ENCODE measurements around the gene ZNF674. TPM values are rescaled to one million over a fixed set of nuclear protein-coding genes. Genes with fewer than 3 reads are reported as not detected.
"Not testable (repeated sequence)": the region's sequence is repeated elsewhere in the genome, so short reads cannot be mapped to it uniquely, and the experiment has no call there.

ZNF674 gene
- total RNA-seq, 1 experiment from 2014 or later = 1.6 TPM

DNA sequence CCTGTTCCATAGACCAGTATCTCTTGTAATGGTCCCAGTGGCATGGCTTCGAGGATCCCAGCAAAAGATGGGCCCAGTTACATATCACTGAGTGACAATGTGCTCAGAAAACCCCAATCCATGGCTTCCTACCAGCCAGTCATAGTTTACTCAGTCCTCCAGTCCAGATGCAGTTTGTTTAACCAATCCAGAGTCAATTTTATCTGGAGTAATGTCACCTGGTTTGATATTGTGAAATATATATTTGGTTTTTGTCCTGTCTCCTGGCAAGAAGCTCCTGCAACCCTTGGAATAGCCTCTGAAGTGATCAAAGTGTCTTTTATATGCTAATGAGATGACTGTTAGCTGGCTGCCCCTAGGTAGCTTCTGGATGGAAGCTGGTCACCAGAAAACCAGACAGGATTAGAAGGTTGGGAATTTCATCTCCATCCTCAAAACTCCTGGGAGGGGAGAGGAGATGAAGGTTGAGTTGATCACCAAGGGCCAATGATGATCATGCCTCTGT, 14.8 kb downstream of the ZNF674 start:
- not testable (repeated sequence) for H3K79me2 ChIP-seq (ENCODE audit: low read length); H4K20me1 ChIP-seq (ENCODE audit: insufficient read depth, low read depth, low read length); H3K9me2 ChIP-seq (replicated peaks; ENCODE audit: insufficient read depth, low read length)

DNA sequence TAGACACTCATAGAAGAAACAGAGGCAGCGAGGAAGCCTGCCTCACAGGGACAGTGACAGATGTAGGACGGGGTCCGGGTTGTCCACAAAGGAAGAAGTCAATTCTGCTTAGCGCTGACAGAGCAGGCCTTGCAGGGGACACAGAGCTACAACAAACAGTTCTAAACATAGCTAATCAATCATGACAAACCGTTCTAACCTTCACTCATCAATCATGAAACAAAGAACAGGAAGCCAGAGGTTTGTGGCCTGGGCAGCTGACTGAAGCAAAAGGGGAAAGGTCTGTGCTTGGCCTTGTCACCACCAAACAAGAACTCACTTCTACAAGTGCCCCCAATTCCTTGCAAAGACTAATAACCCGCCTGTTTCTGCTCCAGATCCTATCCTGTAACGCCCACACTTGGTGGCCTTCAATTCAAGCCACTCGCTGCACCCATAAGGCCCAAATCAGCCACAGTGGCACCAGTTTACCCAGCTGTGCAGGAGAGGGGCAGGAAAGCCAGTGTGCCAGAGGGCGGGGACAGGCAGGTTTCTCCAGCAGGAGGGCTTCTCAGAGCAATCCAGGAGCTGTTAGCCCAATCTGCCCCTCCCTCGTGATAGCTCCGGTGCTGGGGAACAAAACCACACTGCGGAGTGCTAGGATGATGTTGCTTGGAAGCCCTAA, 15.3 kb downstream of the ZNF674 start:
- H3K4me2 ChIP-seq (ENCODE audit: low read depth, low read length, poor library complexity, severe bottlenecking); H4K20me1 ChIP-seq (ENCODE audit: insufficient read depth, low read depth, low read length); H3K9ac ChIP-seq (ENCODE audit: low read length); H3K9me3 ChIP-seq (ENCODE audit: low read length); H3K36me3 ChIP-seq (ENCODE audit: insufficient read depth, low read length); H3K4me3 ChIP-seq (ENCODE audit: low read length); H3K79me2 ChIP-seq (ENCODE audit: low read length); H3K27ac ChIP-seq (ENCODE audit: low read length); H2AFZ ChIP-seq (ENCODE audit: low read length); DNase-seq; H3K4me1 ChIP-seq (ENCODE audit: low read length); H3K9me2 ChIP-seq (replicated peaks; ENCODE audit: insufficient read depth, low read length); H3K27me3 ChIP-seq (ENCODE audit: low read length): not testable (repeated sequence)

More for the DNA sequence above, 14.8 kb downstream of the ZNF674 start:
- H3K4me2 ChIP-seq (ENCODE audit: low read depth, low read length, poor library complexity, severe bottlenecking); H3K9me3 ChIP-seq (ENCODE audit: low read length); H3K27ac ChIP-seq (ENCODE audit: low read length); H3K4me3 ChIP-seq (ENCODE audit: low read length); H3K27me3 ChIP-seq (ENCODE audit: low read length); H2AFZ ChIP-seq (ENCODE audit: low read length); DNase-seq; H3K4me1 ChIP-seq (ENCODE audit: low read length); H3K9ac ChIP-seq (ENCODE audit: low read length); H3K36me3 ChIP-seq (ENCODE audit: insufficient read depth, low read length): not testable (repeated sequence)

DNA sequence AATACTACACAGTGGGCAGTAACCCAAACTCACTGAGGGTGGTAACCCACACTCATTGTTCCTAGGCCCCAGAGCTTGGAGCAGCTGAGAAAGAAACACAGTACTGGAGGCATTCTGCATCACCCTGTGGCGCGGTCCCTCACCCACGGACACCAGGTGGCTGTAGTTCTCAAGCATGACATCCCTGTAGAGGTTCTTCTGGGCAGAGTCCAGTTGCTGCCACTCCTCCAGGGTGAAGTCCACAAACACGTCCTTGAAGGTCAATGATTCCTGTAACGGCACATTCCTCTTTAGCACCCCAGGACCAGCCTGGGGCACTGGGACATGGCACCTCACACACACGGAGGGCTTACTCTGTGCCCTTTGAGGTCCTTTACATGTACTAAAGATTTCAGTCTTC, 16.6 kb downstream of the ZNF674 start:
- H2AFZ ChIP-seq (ENCODE audit: low read length); H3K79me2 ChIP-seq (ENCODE audit: low read length); H3K4me2 ChIP-seq (ENCODE audit: low read depth, low read length, poor library complexity, severe bottlenecking); H3K4me3 ChIP-seq (ENCODE audit: low read length); H3K27me3 ChIP-seq (ENCODE audit: low read length); H4K20me1 ChIP-seq (ENCODE audit: insufficient read depth, low read depth, low read length); H3K36me3 ChIP-seq (ENCODE audit: insufficient read depth, low read length); DNase-seq; H3K9me3 ChIP-seq (ENCODE audit: low read length); H3K4me1 ChIP-seq (ENCODE audit: low read length); H3K9ac ChIP-seq (ENCODE audit: low read length); H3K27ac ChIP-seq (ENCODE audit: low read length); H3K9me2 ChIP-seq (replicated peaks; ENCODE audit: insufficient read depth, low read length): not testable (repeated sequence)

DNA sequence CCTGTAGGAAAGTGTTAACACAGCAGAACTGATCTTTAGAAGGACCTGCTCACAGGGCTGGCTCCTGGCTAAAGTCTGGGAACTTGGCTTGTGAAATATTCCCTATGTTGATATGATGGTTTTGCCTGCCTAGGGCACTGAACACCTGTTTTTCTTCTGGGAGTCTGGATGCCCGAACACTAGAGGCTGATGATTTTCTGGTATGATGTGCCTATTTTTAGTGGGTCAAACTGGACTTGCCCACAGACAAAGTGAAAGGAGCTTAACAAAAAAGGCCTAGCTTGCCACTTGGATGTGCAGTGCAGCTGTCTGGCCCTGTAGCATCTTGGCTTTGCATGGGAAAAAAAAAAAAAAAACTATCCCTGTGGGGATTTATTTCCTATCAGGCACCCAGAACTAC, 39.1 kb downstream of the ZNF674 start:
- H3K9ac ChIP-seq (ENCODE audit: low read length) = no peak overlapping the region
- H3K9me2 ChIP-seq (replicated peaks; ENCODE audit: insufficient read depth, low read length) = no peaks in the 10 kb centered on the region
- H3K79me2 ChIP-seq (ENCODE audit: low read length) = no peaks in the 10 kb centered on the region
- no peak overlapping the region for H3K4me3 ChIP-seq (ENCODE audit: low read length)
- no peaks in the 10 kb centered on the region for H4K20me1 ChIP-seq (ENCODE audit: insufficient read depth, low read depth, low read length)
- H3K4me1 ChIP-seq (ENCODE audit: low read length) = no peaks in the 10 kb centered on the region
- H3K27me3 ChIP-seq (ENCODE audit: low read length) = no peaks in the 10 kb centered on the region
- H3K36me3 ChIP-seq (ENCODE audit: insufficient read depth, low read length) = peaks cover 6% of the 10 kb centered on the region; the same call in 1 of the 2 replicates
- H3K27ac ChIP-seq (ENCODE audit: low read length) = no peak overlapping the region
- no peak overlapping the region for H2AFZ ChIP-seq (ENCODE audit: low read length)
- peaks cover 16% of the 10 kb centered on the region for H3K9me3 ChIP-seq (ENCODE audit: low read length)
- H3K4me2 ChIP-seq (ENCODE audit: low read depth, low read length, poor library complexity, severe bottlenecking) = no peak overlapping the region
- no peak for DNase-seq

DNA sequence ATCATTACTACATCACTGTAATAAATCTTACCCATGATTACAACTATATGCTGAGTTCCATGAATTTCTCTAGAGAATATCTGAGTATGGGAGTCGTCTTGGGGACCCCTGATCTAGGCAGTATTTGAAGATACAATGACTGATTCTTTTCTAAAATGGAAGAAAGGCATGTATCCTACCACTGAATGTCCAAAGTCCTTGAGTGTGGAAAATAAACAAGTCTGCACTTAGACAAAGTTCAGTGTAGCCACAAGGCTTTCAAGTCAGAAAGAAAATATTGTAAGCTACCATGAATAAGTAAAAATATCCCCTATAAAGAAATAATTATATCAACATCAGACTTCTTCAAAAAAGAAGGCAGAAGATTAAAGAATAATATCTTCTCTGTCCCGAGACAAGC, 42.4 kb downstream of the ZNF674 start:
- peaks cover 9% of the 10 kb centered on the region; the same call in 1 of the 2 replicates for H3K36me3 ChIP-seq (ENCODE audit: insufficient read depth, low read length)
- H3K4me2 ChIP-seq (ENCODE audit: low read depth, low read length, poor library complexity, severe bottlenecking) = no peak overlapping the region
- H3K27me3 ChIP-seq (ENCODE audit: low read length) = no peaks in the 10 kb centered on the region
- no peaks in the 10 kb centered on the region for H4K20me1 ChIP-seq (ENCODE audit: insufficient read depth, low read depth, low read length)
- no peak overlapping the region for H3K27ac ChIP-seq (ENCODE audit: low read length)
- H3K9me3 ChIP-seq (ENCODE audit: low read length) = peaks cover 35% of the 10 kb centered on the region
- DNase-seq = no peak
- H3K9ac ChIP-seq (ENCODE audit: low read length) = no peak overlapping the region
- no peak overlapping the region for H2AFZ ChIP-seq (ENCODE audit: low read length)
- H3K4me1 ChIP-seq (ENCODE audit: low read length) = no peaks in the 10 kb centered on the region
- H3K79me2 ChIP-seq (ENCODE audit: low read length) = no peaks in the 10 kb centered on the region
- H3K4me3 ChIP-seq (ENCODE audit: low read length) = no peak overlapping the region
- H3K9me2 ChIP-seq (replicated peaks; ENCODE audit: insufficient read depth, low read length) = no peaks in the 10 kb centered on the region

DNA sequence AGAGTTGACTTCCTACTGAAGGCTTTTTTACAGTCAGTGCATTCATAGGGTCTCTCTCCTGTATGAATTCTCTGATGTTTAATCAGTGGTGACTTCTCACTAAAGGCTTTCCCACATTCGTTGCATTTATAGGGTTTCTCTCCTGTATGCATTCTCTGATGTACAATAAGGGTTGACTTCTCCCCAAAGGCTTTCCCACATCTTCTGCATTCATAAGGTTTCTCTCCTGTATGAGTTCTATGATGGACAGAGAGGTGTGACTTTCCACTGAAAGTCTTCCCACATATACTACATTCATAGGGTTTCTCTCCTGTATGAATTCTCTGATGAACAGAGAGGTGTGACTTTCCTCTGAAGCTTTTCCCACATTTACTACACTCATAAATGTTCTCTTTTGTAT, 45.2 kb downstream of the ZNF674 start:
- no peak overlapping the region for H3K4me3 ChIP-seq (ENCODE audit: low read length)
- H3K4me1 ChIP-seq (ENCODE audit: low read length) = no peaks in the 10 kb centered on the region
- H3K9me2 ChIP-seq (replicated peaks; ENCODE audit: insufficient read depth, low read length) = no peaks in the 10 kb centered on the region
- H3K36me3 ChIP-seq (ENCODE audit: insufficient read depth, low read length) = peaks cover 3% of the 10 kb centered on the region; the same call in 1 of the 2 replicates
- no peaks in the 10 kb centered on the region for H3K27me3 ChIP-seq (ENCODE audit: low read length)
- H3K4me2 ChIP-seq (ENCODE audit: low read depth, low read length, poor library complexity, severe bottlenecking) = no peak overlapping the region
- H3K9ac ChIP-seq (ENCODE audit: low read length) = no peak overlapping the region
- DNase-seq = no peak
- no peak overlapping the region for H2AFZ ChIP-seq (ENCODE audit: low read length)
- peaks cover 28% of the 10 kb centered on the region for H3K9me3 ChIP-seq (ENCODE audit: low read length)
- H4K20me1 ChIP-seq (ENCODE audit: insufficient read depth, low read depth, low read length) = no peaks in the 10 kb centered on the region
- H3K27ac ChIP-seq (ENCODE audit: low read length) = no peak overlapping the region
- H3K79me2 ChIP-seq (ENCODE audit: low read length) = no peaks in the 10 kb centered on the region

DNA sequence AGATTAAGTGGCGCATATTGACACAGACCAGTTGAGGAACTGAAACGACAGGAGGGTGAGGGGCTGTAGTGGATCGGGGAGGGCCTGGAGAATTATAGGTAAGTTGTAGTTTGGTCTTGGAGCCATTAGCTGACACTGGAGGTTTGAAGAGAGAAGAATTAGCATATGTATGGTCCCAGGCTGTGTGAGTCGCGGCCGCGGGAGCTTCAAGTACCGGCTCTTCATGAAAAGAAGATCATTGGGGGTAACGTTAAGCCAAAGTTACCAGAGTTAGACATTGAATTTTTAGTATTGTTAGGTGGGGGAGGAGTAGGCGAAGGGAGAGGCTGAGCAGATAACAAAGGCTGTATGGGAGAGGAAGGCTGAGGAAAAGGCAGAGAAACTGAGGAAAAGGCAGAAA, 56.5 kb downstream of the ZNF674 start:
- Histone ChIP-seq H4K20me1 (ENCODE audit: insufficient read depth, low read depth, low read length) (no peaks in the 10 kb centered on the region), H3K4me3 (ENCODE audit: low read length) (no peak overlapping the region), H3K36me3 (ENCODE audit: insufficient read depth, low read length) (no peaks in the 10 kb centered on the region), H3K9me3 (ENCODE audit: low read length) (0 out of 2 replicates have a peak, but pooled peaks cover 4% of the 10 kb centered on the region), H3K9me2 (replicated peaks; ENCODE audit: insufficient read depth, low read length) (no peaks in the 10 kb centered on the region), H3K27me3 (ENCODE audit: low read length) (no peaks in the 10 kb centered on the region), H2AFZ (ENCODE audit: low read length) (no peak overlapping the region), H3K9ac (ENCODE audit: low read length) (no peak overlapping the region), H3K4me2 (ENCODE audit: low read depth, low read length, poor library complexity, severe bottlenecking) (no peak overlapping the region), H3K4me1 (ENCODE audit: low read length) (no peaks in the 10 kb centered on the region), H3K27ac (ENCODE audit: low read length) (no peak overlapping the region), H3K79me2 (ENCODE audit: low read length) (no peaks in the 10 kb centered on the region)
- no peak for DNase-seq

DNA sequence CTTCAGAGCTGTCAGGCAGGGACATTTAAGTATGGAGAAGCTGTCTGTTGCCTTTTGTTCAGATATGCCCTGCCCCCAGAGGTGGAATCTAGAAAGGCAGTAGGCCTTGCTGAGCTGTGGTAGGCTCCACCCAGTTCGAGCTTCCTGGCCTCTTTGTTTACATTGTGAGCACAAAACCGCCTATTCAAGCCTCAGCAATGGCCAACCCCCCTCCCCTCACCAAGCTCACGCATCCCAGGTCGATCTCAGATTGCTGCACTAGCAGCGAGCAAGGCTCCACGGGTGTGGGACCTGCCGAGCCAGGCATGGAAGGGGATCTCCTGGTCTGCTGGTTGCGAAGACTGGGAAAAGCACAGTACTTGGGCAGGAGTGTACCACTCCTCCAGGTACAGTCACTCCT, 59.3 kb downstream of the ZNF674 start:
- H3K9me3 ChIP-seq (ENCODE audit: low read length) = 0 out of 2 replicates have a peak, but pooled peaks cover 4% of the 10 kb centered on the region
- no peaks in the 10 kb centered on the region for H3K4me1 ChIP-seq (ENCODE audit: low read length)
- no peak overlapping the region for H3K4me2 ChIP-seq (ENCODE audit: low read depth, low read length, poor library complexity, severe bottlenecking)
- no peaks in the 10 kb centered on the region for H3K36me3 ChIP-seq (ENCODE audit: insufficient read depth, low read length)
- H3K9ac ChIP-seq (ENCODE audit: low read length) = no peak overlapping the region
- H2AFZ ChIP-seq (ENCODE audit: low read length) = no peak overlapping the region
- H4K20me1 ChIP-seq (ENCODE audit: insufficient read depth, low read depth, low read length) = no peaks in the 10 kb centered on the region
- H3K4me3 ChIP-seq (ENCODE audit: low read length) = no peak overlapping the region
- no peak overlapping the region for H3K27ac ChIP-seq (ENCODE audit: low read length)
- no peak for DNase-seq
- H3K79me2 ChIP-seq (ENCODE audit: low read length) = no peaks in the 10 kb centered on the region
- H3K9me2 ChIP-seq (replicated peaks; ENCODE audit: insufficient read depth, low read length) = no peaks in the 10 kb centered on the region
- no peaks in the 10 kb centered on the region for H3K27me3 ChIP-seq (ENCODE audit: low read length)

All from Karpas-422 (cell line).